GM12878 (cell line): ENCODE data around the gene COL1A1. TPM values are rescaled to one million over a fixed set of nuclear protein-coding genes. Genes with fewer than 3 reads are reported as not detected.
A peak's percentile ranks its signal among the peaks of the same experiment; 100 is the strongest.

Experiments
- BACH1 ChIP-seq: fragments of 450-650 bp; IDR thresholded peaks from 2 replicates; pipeline ENCODE4 v1.6.1; 2017; ENCODE audit warnings: mild to moderate bottlenecking, borderline replicate concordance
- CBFB ChIP-seq: IDR thresholded peaks from 2 replicates; pipeline ENCODE4 v1.6.1; 2016; ENCODE audit warnings: antibody characterized with exemption, low read depth
- CBX5 ChIP-seq: sonication (generic); IDR thresholded peaks from 2 replicates; pipeline ENCODE4 v1.6.1; 2016; ENCODE audit warnings: low read depth, moderate library complexity, mild to moderate bottlenecking, inconsistent platforms
- CHD1 ChIP-seq: IDR thresholded peaks from 2 replicates; pipeline ENCODE4 v1.6.1; 2012; ENCODE audit warnings: low read depth, low read length, improper control_type of control experiment
- EGR1 ChIP-seq, 2 experiments: IDR thresholded peaks; 1 replicate in 1 of 2; 2 replicates in 1 of 2; pipeline ENCODE4 v1.6.1; 2011 to 2012; ENCODE audit warnings: low read depth in 2 of 2, low read length in 2 of 2, borderline replicate concordance in 1 of 2, mild to moderate bottlenecking in 1 of 2, moderate library complexity in 1 of 2
- FOXM1 ChIP-seq: IDR thresholded peaks from 2 replicates; pipeline ENCODE4 v1.6.1; 2012; ENCODE audit warnings: low read depth, mild to moderate bottlenecking, inconsistent platforms, low read length, moderate library complexity
- KDM1A ChIP-seq: fragments of 200-600 bp; sonication (generic); IDR thresholded peaks from 2 replicates; pipeline ENCODE4 v1.6.1; 2016; ENCODE audit warnings: borderline replicate concordance
- LARP7 ChIP-seq: fragments of 450-650 bp; IDR thresholded peaks from 2 replicates; pipeline ENCODE4 v1.6.1; 2017; ENCODE audit warnings: mild to moderate bottlenecking
- MYB ChIP-seq: fragments of 150-350 bp; IDR thresholded peaks from 2 replicates; pipeline ENCODE4 v1.6.1; 2014; ENCODE audit warnings: mild to moderate bottlenecking, low read depth, low read length, borderline replicate concordance
- NBN ChIP-seq: fragments of 450-650 bp; IDR thresholded peaks from 2 replicates; pipeline ENCODE4 v1.6.1; 2016
- NR2F1 ChIP-seq: fragments of 450-650 bp; conservative IDR thresholded peaks from 2 replicates; pipeline ENCODE4 v1.6.1; 2017; ENCODE audit warnings: mild to moderate bottlenecking
- POLR2AphosphoS2 ChIP-seq: IDR thresholded peaks from 2 replicates; pipeline ENCODE4 v1.6.1; 2011; ENCODE audit warnings: low read depth, mild to moderate bottlenecking, low read length, improper control_type of control experiment, moderate library complexity
- POLR2AphosphoS5 ChIP-seq: IDR thresholded peaks from 2 replicates; pipeline ENCODE4 v1.6.1; 2011; ENCODE audit warnings: mild to moderate bottlenecking, low read length, inconsistent platforms
- RBBP5 ChIP-seq: fragments of 200-600 bp; sonication (generic); conservative IDR thresholded peaks from 2 replicates; pipeline ENCODE4 v1.6.1; 2016
- STAT1 ChIP-seq: fragments of 450-650 bp; conservative IDR thresholded peaks from 2 replicates; pipeline ENCODE4 v1.6.1; 2014; ENCODE audit warnings: antibody characterized with exemption, mild to moderate bottlenecking
- SUPT20H ChIP-seq: IDR thresholded peaks from 2 replicates; pipeline ENCODE4 v1.6.1; 2011; ENCODE audit warnings: low read depth, mild to moderate bottlenecking, low read length, moderate library complexity, borderline replicate concordance; ENCODE audit not compliant: control insufficient read depth
- ZNF24 ChIP-seq: fragments of 450-650 bp; IDR thresholded peaks from 2 replicates; pipeline ENCODE4 v1.6.1; 2017; ENCODE audit warnings: antibody characterized with exemption, mild to moderate bottlenecking
- ZNF384 ChIP-seq: IDR thresholded peaks from 2 replicates; pipeline ENCODE4 v1.6.1; 2012; ENCODE audit warnings: low read depth, mild to moderate bottlenecking, low read length, improper control_type of control experiment, borderline replicate concordance
- polyA plus RNA-seq, 11 experiments: library from polyadenylated mRNA; depleted of rRNA in 4 of 11; unstranded in 6 of 11; stranded (reverse) in 5 of 11; fragments of >200 nt; fragmentation: Nextera tagmentation in 4 of 11; fragmentation: Illumina TruSeq in 1 of 11; extraction: Ambion mirVana in 4 of 11; extraction: Trizol in 1 of 11; gene quantifications; 1 replicate in 1 of 11; 2 replicates in 10 of 11; pipeline versions ENCODE4 v1.2.1 to v1.2.3, GENCODE V29; 2011 to 2016; ENCODE audit warnings: inconsistent platforms in 2 of 11, missing spikeins in 2 of 11, low read depth in 1 of 11
- total RNA-seq, 4 experiments: library from RNA; depleted of rRNA in 3 of 4; stranded (reverse); fragments of >200 nt in 3 of 4; fragmentation: Illumina TruSeq in 1 of 4; extraction: Trizol in 1 of 4; gene quantifications; 2 replicates each; pipeline versions ENCODE4 v1.2.1 to v1.2.3, GENCODE V29; 2013 to 2021
- TF ChIP-seq, protein P1 (sequence below): fragments of 450-650 bp; IDR thresholded peaks from 2 replicates; pipeline ENCODE4 v1.6.1; 2017; ENCODE audit warnings: mild to moderate bottlenecking, moderate library complexity
- TF ChIP-seq, protein P2 (sequence below): fragments of 450-650 bp; IDR thresholded peaks from 2 replicates; pipeline ENCODE4 v1.6.1; 2017; ENCODE audit warnings: mild to moderate bottlenecking
- TF ChIP-seq, protein P3 (sequence below): fragments of 450-650 bp; IDR thresholded peaks from 2 replicates; pipeline ENCODE4 v1.6.1; 2017; ENCODE audit warnings: mild to moderate bottlenecking, moderate library complexity

Gene COL1A1
- total and polyA plus RNA-seq, 10 of the 15 experiments (the other 5 are each of a cell fraction or from before 2014, with no cell fraction given) = 0.18 to 7.7 (median 2.3) TPM

- TF ChIP-seq, protein P1, sequence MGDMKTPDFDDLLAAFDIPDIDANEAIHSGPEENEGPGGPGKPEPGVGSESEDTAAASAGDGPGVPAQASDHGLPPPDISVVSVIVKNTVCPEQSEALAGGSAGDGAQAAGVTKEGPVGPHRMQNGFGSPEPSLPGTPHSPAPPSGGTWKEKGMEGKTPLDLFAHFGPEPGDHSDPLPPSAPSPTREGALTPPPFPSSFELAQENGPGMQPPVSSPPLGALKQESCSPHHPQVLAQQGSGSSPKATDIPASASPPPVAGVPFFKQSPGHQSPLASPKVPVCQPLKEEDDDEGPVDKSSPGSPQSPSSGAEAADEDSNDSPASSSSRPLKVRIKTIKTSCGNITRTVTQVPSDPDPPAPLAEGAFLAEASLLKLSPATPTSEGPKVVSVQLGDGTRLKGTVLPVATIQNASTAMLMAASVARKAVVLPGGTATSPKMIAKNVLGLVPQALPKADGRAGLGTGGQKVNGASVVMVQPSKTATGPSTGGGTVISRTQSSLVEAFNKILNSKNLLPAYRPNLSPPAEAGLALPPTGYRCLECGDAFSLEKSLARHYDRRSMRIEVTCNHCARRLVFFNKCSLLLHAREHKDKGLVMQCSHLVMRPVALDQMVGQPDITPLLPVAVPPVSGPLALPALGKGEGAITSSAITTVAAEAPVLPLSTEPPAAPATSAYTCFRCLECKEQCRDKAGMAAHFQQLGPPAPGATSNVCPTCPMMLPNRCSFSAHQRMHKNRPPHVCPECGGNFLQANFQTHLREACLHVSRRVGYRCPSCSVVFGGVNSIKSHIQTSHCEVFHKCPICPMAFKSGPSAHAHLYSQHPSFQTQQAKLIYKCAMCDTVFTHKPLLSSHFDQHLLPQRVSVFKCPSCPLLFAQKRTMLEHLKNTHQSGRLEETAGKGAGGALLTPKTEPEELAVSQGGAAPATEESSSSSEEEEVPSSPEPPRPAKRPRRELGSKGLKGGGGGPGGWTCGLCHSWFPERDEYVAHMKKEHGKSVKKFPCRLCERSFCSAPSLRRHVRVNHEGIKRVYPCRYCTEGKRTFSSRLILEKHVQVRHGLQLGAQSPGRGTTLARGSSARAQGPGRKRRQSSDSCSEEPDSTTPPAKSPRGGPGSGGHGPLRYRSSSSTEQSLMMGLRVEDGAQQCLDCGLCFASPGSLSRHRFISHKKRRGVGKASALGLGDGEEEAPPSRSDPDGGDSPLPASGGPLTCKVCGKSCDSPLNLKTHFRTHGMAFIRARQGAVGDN = no peak
- TF ChIP-seq POLR2AphosphoS5 (no peak), LARP7 (no peak), ZNF24 (no peak), MYB (no peak), CBFB (no peak), BACH1 (peak; percentile 23; the same call in 1 of the 2 replicates), NR2F1 (peak; percentile 33; the same call in 1 of the 2 replicates), SUPT20H (no peak), NBN (no peak), CBX5 (no peak), EGR1 (IDR thresholded peaks at IDR 0.05; ENCODE audit: borderline replicate concordance in 1 of 2, low read depth in 2 of 2, low read length in 2 of 2) (no peak), RBBP5 (no peak), KDM1A (no peak), POLR2AphosphoS2 (no peak), ZNF384 (no peak), STAT1 (no peak), FOXM1 (no peak), CHD1 (no peak)
- TF ChIP-seq, protein P2, sequence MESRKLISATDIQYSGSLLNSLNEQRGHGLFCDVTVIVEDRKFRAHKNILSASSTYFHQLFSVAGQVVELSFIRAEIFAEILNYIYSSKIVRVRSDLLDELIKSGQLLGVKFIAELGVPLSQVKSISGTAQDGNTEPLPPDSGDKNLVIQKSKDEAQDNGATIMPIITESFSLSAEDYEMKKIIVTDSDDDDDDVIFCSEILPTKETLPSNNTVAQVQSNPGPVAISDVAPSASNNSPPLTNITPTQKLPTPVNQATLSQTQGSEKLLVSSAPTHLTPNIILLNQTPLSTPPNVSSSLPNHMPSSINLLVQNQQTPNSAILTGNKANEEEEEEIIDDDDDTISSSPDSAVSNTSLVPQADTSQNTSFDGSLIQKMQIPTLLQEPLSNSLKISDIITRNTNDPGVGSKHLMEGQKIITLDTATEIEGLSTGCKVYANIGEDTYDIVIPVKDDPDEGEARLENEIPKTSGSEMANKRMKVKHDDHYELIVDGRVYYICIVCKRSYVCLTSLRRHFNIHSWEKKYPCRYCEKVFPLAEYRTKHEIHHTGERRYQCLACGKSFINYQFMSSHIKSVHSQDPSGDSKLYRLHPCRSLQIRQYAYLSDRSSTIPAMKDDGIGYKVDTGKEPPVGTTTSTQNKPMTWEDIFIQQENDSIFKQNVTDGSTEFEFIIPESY = no peak
- TF ChIP-seq, protein P3, sequence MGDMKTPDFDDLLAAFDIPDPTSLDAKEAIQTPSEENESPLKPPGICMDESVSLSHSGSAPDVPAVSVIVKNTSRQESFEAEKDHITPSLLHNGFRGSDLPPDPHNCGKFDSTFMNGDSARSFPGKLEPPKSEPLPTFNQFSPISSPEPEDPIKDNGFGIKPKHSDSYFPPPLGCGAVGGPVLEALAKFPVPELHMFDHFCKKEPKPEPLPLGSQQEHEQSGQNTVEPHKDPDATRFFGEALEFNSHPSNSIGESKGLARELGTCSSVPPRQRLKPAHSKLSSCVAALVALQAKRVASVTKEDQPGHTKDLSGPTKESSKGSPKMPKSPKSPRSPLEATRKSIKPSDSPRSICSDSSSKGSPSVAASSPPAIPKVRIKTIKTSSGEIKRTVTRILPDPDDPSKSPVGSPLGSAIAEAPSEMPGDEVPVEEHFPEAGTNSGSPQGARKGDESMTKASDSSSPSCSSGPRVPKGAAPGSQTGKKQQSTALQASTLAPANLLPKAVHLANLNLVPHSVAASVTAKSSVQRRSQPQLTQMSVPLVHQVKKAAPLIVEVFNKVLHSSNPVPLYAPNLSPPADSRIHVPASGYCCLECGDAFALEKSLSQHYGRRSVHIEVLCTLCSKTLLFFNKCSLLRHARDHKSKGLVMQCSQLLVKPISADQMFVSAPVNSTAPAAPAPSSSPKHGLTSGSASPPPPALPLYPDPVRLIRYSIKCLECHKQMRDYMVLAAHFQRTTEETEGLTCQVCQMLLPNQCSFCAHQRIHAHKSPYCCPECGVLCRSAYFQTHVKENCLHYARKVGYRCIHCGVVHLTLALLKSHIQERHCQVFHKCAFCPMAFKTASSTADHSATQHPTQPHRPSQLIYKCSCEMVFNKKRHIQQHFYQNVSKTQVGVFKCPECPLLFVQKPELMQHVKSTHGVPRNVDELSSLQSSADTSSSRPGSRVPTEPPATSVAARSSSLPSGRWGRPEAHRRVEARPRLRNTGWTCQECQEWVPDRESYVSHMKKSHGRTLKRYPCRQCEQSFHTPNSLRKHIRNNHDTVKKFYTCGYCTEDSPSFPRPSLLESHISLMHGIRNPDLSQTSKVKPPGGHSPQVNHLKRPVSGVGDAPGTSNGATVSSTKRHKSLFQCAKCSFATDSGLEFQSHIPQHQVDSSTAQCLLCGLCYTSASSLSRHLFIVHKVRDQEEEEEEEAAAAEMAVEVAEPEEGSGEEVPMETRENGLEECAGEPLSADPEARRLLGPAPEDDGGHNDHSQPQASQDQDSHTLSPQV = no peak
Observed at GRCh38 chr17:50192618-50193291, 8.7 kb downstream of the COL1A1 start (continued).
